Neural cell (in vitro differentiated cells): ENCODE measurements around the gene FHOD3. TPM values are rescaled to one million over a fixed set of nuclear protein-coding genes. Genes with fewer than 3 reads are reported as not detected.

ENCODE experiments used
- H2AFZ ChIP-seq: fragments of 200-600, 300-800 bp; sonication (generic), shearing (Covaris generic); 2 replicates; pipeline ENCODE4 v1.6.0; 2014; ENCODE audit warnings: low read depth, mild to moderate bottlenecking, antibody characterized with exemption, low read length, moderate library complexity
- H3F3A ChIP-seq: fragments of 200-600 bp; shearing (Covaris generic); 2 replicates; pipeline ENCODE4 v1.6.1; 2016; ENCODE audit warnings: mild to moderate bottlenecking, moderate library complexity, mixed read lengths, antibody characterized with exemption, low read length; ENCODE audit not compliant: insufficient read depth, poor library complexity, severe bottlenecking
- H3K27ac ChIP-seq: fragments of 200-600, 300-800 bp; sonication (generic), shearing (Covaris generic); 2 replicates; pipeline ENCODE4 v1.5.1; 2014; ENCODE audit warnings: mild to moderate bottlenecking, low read length, moderate library complexity
- H3K27me3 ChIP-seq: fragments of 300-800, 200-600 bp; sonication (generic), shearing (Covaris generic); 2 replicates; pipeline ENCODE4 v1.6.0; 2014; ENCODE audit warnings: mild to moderate bottlenecking, low read depth, low read length, moderate library complexity; ENCODE audit not compliant: insufficient read depth
- H3K36me3 ChIP-seq: fragments of 300-800, 200-600 bp; sonication (generic), shearing (Covaris generic); 2 replicates; pipeline ENCODE4 v1.5.1; 2014; ENCODE audit warnings: mild to moderate bottlenecking, antibody characterized with exemption, low read length, moderate library complexity; ENCODE audit not compliant: insufficient read depth
- H3K4me2 ChIP-seq: fragments of 300-800, 200-600 bp; sonication (generic), shearing (Covaris generic); 2 replicates; pipeline ENCODE4 v1.6.0; 2014; ENCODE audit warnings: mild to moderate bottlenecking, low read length
- H3K4me3 ChIP-seq: fragments of 300-800, 200-600 bp; sonication (generic), shearing (Covaris generic); 2 replicates; pipeline ENCODE4 v1.5.1; 2014; ENCODE audit warnings: mild to moderate bottlenecking, low read length, moderate library complexity
- H3K79me2 ChIP-seq: fragments of 200-600 bp; shearing (Covaris generic); replicated peaks from 2 replicates; pipeline ENCODE4 v1.6.0; 2014; ENCODE audit warnings: mild to moderate bottlenecking, low read length, moderate library complexity; ENCODE audit not compliant: insufficient read depth
- H3K9ac ChIP-seq: fragments of 300-800, 200-600 bp; sonication (generic), shearing (Covaris generic); 2 replicates; pipeline ENCODE4 v1.6.1; 2016; ENCODE audit warnings: mild to moderate bottlenecking, low read length, mixed read lengths
- H3K9me2 ChIP-seq: fragments of 200-600 bp; shearing (Covaris generic); 2 replicates; pipeline ENCODE4 v1.6.1; 2016; ENCODE audit warnings: mild to moderate bottlenecking, low read length, mixed read lengths; ENCODE audit not compliant: insufficient read depth
- H3K9me3 ChIP-seq: fragments of 200-600, 300-800 bp; sonication (generic), shearing (Covaris generic); 2 replicates; pipeline ENCODE4 v1.6.1; 2016; ENCODE audit warnings: mild to moderate bottlenecking, mixed run types, low read length, moderate library complexity, mixed read lengths
- H4K20me1 ChIP-seq: fragments of 200-600 bp; shearing (Covaris generic); 2 replicates; pipeline ENCODE4 v1.6.1; 2016; ENCODE audit warnings: mild to moderate bottlenecking, mixed run types; ENCODE audit not compliant: insufficient read depth
- CTCF ChIP-seq: fragments of 450-650 bp; IDR thresholded peaks from 2 replicates; pipeline ENCODE4 v1.5.1; 2014; ENCODE audit warnings: antibody characterized with exemption, mild to moderate bottlenecking, moderate library complexity; ENCODE audit not compliant: poor library complexity, severe bottlenecking
- EP300 ChIP-seq: fragments of 450-650 bp; conservative IDR thresholded peaks from 2 replicates; pipeline ENCODE4 v1.6.1; 2014; ENCODE audit warnings: antibody characterized with exemption, mild to moderate bottlenecking, moderate library complexity; ENCODE audit not compliant: poor library complexity, severe bottlenecking
- EZH2 ChIP-seq: fragments of 200-600, 300-800 bp; shearing (Covaris generic), sonication (generic); IDR thresholded peaks from 2 replicates; pipeline ENCODE4 v1.6.1; 2014; ENCODE audit warnings: antibody characterized with exemption, low read length, borderline replicate concordance, mild to moderate bottlenecking; ENCODE audit not compliant: insufficient read depth, poor library complexity, severe bottlenecking
- MXI1 ChIP-seq: fragments of 450-650 bp; conservative IDR thresholded peaks from 2 replicates; pipeline ENCODE4 v1.6.1; 2014; ENCODE audit warnings: antibody characterized with exemption, mild to moderate bottlenecking; ENCODE audit not compliant: poor library complexity, severe bottlenecking
- POLR2AphosphoS5 ChIP-seq: IDR thresholded peaks from 2 replicates; pipeline ENCODE4 v1.6.1; 2012
- RAD21 ChIP-seq: fragments of 450-650 bp; conservative IDR thresholded peaks from 2 replicates; pipeline ENCODE4 v1.6.1; 2014; ENCODE audit warnings: antibody characterized with exemption, mild to moderate bottlenecking, moderate library complexity
- REST ChIP-seq: IDR thresholded peaks from 2 replicates; pipeline ENCODE4 v1.6.1; 2012; ENCODE audit warnings: borderline replicate concordance
- SMC3 ChIP-seq: fragments of 450-650 bp; conservative IDR thresholded peaks from 2 replicates; pipeline ENCODE4 v1.6.1; 2014; ENCODE audit warnings: antibody characterized with exemption, mild to moderate bottlenecking, moderate library complexity; ENCODE audit not compliant: poor library complexity
- TAF1 ChIP-seq: IDR thresholded peaks from 2 replicates; pipeline ENCODE4 v1.6.1; 2012; ENCODE audit warnings: low read depth
- polyA plus RNA-seq: library from polyadenylated mRNA; depleted of rRNA; stranded (reverse); fragments of >200 nt; gene quantifications from 2 replicates; pipeline ENCODE4 v1.2.3, GENCODE V29; 2014

The FHOD3 gene
- polyA plus RNA-seq, 1 donor from 2014 or later, result 19.4 TPM

- no peaks in the 10 kb centered on the region for H4K20me1 ChIP-seq
- H3K9ac ChIP-seq, result no peak overlapping the region
- TF ChIP-seq REST, result peak; percentile 51
- no peak for TF ChIP-seq CTCF
- H3K9me3 ChIP-seq, result no peaks in the 10 kb centered on the region
- no peak overlapping the region for H2AFZ ChIP-seq
- no peaks in the 10 kb centered on the region for H3K79me2 ChIP-seq
- no peaks in the 10 kb centered on the region for H3K9me2 ChIP-seq
- H3K36me3 ChIP-seq, result no peaks in the 10 kb centered on the region
- no peak overlapping the region for H3K27ac ChIP-seq
- no peaks in the 10 kb centered on the region for H3F3A ChIP-seq
- H3K4me3 ChIP-seq, result no peak overlapping the region
- H3K27me3 ChIP-seq, result no peaks in the 10 kb centered on the region
- no peak overlapping the region for H3K4me2 ChIP-seq
These were observed 239.8 kb downstream of the FHOD3 start for GRCh38 chr18:36537289-36537688.

- Histone ChIP-seq H3K9me2 (no peaks in the 10 kb centered on the region), H2AFZ (no peak overlapping the region), H3K9me3 (no peaks in the 10 kb centered on the region), H3K4me2 (no peak overlapping the region), H3K4me3 (no peak overlapping the region), H3K36me3 (no peaks in the 10 kb centered on the region), H3K9ac (no peak overlapping the region), H3F3A (no peaks in the 10 kb centered on the region), H3K79me2 (no peaks in the 10 kb centered on the region), H3K27ac (no peak overlapping the region), H4K20me1 (no peaks in the 10 kb centered on the region), H3K27me3 (no peaks in the 10 kb centered on the region)
- TF ChIP-seq POLR2AphosphoS5 (no peak), MXI1 (no peak), EZH2 (no peak), TAF1 (no peak), CTCF (no peak), EP300 (no peak), REST (no peak), RAD21 (no peak), SMC3 (no peak)
These were observed 242.2 kb downstream of the FHOD3 start for GRCh38 chr18:36539674-36540231.
